NT2/D1 (cell line): ENCODE data around the gene CLMP.
"Not testable (repeated sequence)": the region's sequence is repeated elsewhere in the genome, so short reads cannot be mapped to it uniquely, and the experiment has no call there.

ENCODE experiments used
- DNase-seq: peaks from one replicate; pipeline ENCODE4 v3.0.0-alpha.2; 2011; ENCODE audit warnings: low read depth, low spot score
- H3K27me3 ChIP-seq: 2 replicates; pipeline ENCODE4 v1.6.0; 2011; ENCODE audit warnings: mild to moderate bottlenecking; ENCODE audit not compliant: insufficient read length, insufficient read depth
- H3K36me3 ChIP-seq: 2 replicates; pipeline ENCODE4 v1.6.1; 2011; ENCODE audit warnings: mild to moderate bottlenecking, low read length, mixed read lengths; ENCODE audit not compliant: insufficient read depth, insufficient read length
- H3K4me1 ChIP-seq: 2 replicates; pipeline ENCODE4 v1.5.1; 2011; ENCODE audit not compliant: insufficient read depth, insufficient read length
- H3K4me3 ChIP-seq: 2 replicates; pipeline ENCODE4 v1.5.1; 2011; ENCODE audit warnings: low read depth; ENCODE audit not compliant: insufficient read length
- H3K9ac ChIP-seq: 2 replicates; pipeline ENCODE4 v1.6.0; 2011; ENCODE audit warnings: low read depth; ENCODE audit not compliant: insufficient read length
- H3K9me3 ChIP-seq: 2 replicates; pipeline ENCODE4 v1.5.1; 2011; ENCODE audit warnings: mild to moderate bottlenecking, low read length; ENCODE audit not compliant: insufficient read depth
- SUZ12 ChIP-seq: IDR thresholded peaks from 2 replicates; pipeline ENCODE4 v1.6.1; 2011; ENCODE audit not compliant: insufficient read length, insufficient read depth; ENCODE audit errors: extremely low read depth
- YY1 ChIP-seq: IDR thresholded peaks from 2 replicates; pipeline ENCODE4 v1.6.1; 2011; ENCODE audit not compliant: insufficient read length, insufficient read depth
- ZNF274 ChIP-seq: IDR thresholded peaks from 2 replicates; pipeline ENCODE4 v1.6.1; 2011; ENCODE audit warnings: mild to moderate bottlenecking, low read depth, low read length

CLMP gene

GRCh38 chr11:123163621-123164020, 31.4 kb downstream of the CLMP start:
- H3K4me3 ChIP-seq: no peak overlapping the region
- DNase-seq: no peak
- no peaks in the 10 kb centered on the region for H3K27me3 ChIP-seq
- H3K9ac ChIP-seq: no peak overlapping the region
- no peaks in the 10 kb centered on the region for H3K4me1 ChIP-seq
- H3K9me3 ChIP-seq: no peaks in the 10 kb centered on the region
- peaks cover 12% of the 10 kb centered on the region for H3K36me3 ChIP-seq
- no peak for TF ChIP-seq SUZ12

- no peak for DNase-seq
- Histone ChIP-seq H3K4me3 (no peak overlapping the region), H3K4me1 (no peaks in the 10 kb centered on the region), H3K36me3 (peaks cover 9% of the 10 kb centered on the region), H3K9ac (no peak overlapping the region), H3K27me3 (no peaks in the 10 kb centered on the region), H3K9me3 (no peaks in the 10 kb centered on the region)
- TF ChIP-seq YY1: no peak
- TF ChIP-seq ZNF274: no peak
- TF ChIP-seq SUZ12: no peak
Measured at GRCh38 chr11:123161376-123162030, 33.5 kb downstream of the CLMP start.

DNA sequence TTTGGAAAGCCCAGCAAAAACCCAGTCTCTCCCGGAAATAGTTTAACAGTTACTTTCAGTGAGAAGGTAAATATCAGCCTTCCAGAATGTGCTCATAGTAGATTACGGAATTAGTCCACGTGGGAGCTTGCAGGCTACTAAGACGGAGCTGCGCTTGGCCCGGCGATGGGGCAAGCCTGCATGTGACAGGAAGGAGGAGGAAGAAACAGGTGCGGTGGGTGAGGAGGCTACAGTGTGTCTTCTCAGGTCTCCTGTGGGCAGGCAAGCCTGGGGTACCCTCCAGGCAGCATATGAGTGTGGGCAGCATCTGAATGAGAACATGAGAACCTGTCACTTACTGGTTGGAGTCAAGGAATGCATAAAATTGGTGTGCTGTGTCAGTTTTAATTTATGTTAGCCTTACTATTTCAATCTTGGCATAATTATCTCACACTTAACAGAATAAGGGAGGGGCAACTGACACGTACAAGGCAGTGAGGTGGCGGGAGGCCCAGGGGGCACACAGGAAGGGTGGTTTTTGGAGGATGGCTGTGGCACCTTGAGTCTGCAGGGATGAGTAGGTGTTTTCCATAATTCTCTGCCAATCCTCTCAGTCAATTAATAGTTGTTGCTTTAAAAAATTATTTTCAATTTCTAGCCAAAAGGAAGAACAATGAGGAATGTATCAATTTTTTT, 35.7 kb downstream of the CLMP start:
- H3K36me3 ChIP-seq: peaks cover 16% of the 10 kb centered on the region

DNA sequence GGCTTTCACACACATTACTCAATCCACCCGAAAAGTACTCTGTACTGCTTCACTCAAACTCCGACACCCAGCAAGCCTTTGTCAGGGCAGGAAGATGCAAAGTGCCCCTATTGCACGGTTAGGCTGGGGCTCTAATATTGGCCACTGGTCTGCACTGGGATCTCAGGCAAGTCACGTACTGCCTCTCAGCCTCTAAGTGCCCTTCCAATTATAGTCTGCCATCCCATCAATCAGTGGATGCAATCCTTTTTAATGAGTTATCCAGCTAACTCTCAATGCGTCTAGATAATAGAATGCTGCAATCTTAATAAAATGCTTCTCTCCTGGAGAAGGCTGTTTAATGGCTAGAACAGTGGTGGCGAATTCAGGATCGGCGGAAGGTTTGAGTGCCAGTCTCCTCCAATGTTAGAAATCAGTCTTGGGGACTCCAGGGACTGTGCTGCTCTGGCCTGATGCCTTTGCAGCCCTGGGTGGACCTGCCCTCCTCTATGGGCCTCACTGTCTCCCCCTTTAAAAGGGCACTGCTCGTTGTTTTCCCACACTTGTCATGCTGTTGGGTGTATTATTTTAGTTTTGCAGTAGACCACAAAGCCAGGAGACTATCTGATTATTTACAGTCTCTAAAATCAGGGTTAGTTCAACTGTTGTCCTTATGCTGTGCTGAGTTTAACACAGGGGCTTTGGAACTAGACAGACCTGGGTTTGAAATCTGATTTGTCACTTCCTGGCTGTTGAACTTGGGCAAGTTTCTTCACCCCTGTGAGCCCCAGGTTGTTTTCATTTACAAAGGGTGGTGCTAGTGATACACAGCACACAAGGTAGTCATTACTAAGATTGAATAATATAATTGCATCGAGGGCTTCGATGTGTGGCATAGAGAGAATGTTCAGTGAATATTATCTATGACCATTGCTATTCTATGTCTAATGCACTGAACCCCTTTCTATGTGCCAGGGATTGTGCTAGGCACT, 36.7 kb downstream of the CLMP start:
- H3K9ac ChIP-seq: no peak overlapping the region
- TF ChIP-seq YY1 (no peak), SUZ12 (no peak), ZNF274 (no peak)
- H3K9me3 ChIP-seq: no peaks in the 10 kb centered on the region
- H3K4me1 ChIP-seq: no peaks in the 10 kb centered on the region
- H3K36me3 ChIP-seq: peaks cover 16% of the 10 kb centered on the region
- DNase-seq: no peak
- H3K4me3 ChIP-seq: no peak overlapping the region
- no peaks in the 10 kb centered on the region for H3K27me3 ChIP-seq

More for the DNA sequence above, 35.7 kb downstream of the CLMP start:
- TF ChIP-seq YY1 (no peak), SUZ12 (no peak), ZNF274 (no peak)
- Histone ChIP-seq H3K9me3 (no peaks in the 10 kb centered on the region), H3K4me1 (no peaks in the 10 kb centered on the region), H3K9ac (no peak overlapping the region), H3K4me3 (no peak overlapping the region), H3K27me3 (no peaks in the 10 kb centered on the region)
- no peak for DNase-seq

GRCh38 chr11:123152951-123153350, 42.1 kb downstream of the CLMP start:
- H3K27me3 ChIP-seq: no peaks in the 10 kb centered on the region
- no peak overlapping the region for H3K4me3 ChIP-seq
- TF ChIP-seq YY1 (no peak), SUZ12 (no peak), ZNF274 (no peak)

GRCh38 chr11:123152346-123152745, 42.7 kb downstream of the CLMP start:
- peaks cover 11% of the 10 kb centered on the region for H3K36me3 ChIP-seq
- not testable (repeated sequence) for H3K4me1 ChIP-seq, H3K27me3 ChIP-seq, H3K4me3 ChIP-seq, H3K9ac ChIP-seq, H3K9me3 ChIP-seq, DNase-seq

More at GRCh38 chr11:123152951-123153350, 42.1 kb downstream of the CLMP start:
- H3K9ac ChIP-seq: no peak overlapping the region
- H3K36me3 ChIP-seq: peaks cover 11% of the 10 kb centered on the region
- no peaks in the 10 kb centered on the region for H3K9me3 ChIP-seq
- no peaks in the 10 kb centered on the region for H3K4me1 ChIP-seq
- no peak for DNase-seq

DNA sequence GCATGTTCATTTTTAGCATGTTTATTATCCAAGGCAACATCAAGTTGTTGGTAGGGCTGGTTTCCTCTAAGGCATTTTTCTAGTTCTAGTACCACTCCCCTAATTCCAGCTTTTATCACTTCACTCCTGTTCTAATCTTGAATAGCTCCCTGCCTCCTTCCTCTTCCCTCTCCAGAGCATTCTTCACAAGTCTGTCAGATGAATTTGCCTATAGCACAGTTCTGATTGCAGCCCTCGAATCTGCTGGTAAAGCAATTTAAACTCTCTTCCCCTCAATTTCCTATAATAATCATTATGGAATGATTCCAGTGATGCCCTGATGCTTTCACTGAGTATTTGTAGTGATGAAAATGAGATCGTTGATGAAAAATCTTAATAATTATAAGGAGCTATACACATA, 43.3 kb downstream of the CLMP start:
- Histone ChIP-seq H3K9ac (no peak overlapping the region), H3K4me1 (no peaks in the 10 kb centered on the region), H3K27me3 (no peaks in the 10 kb centered on the region), H3K4me3 (no peak overlapping the region), H3K9me3 (no peaks in the 10 kb centered on the region), H3K36me3 (peaks cover 11% of the 10 kb centered on the region)
- DNase-seq: no peak
- no peak for TF ChIP-seq ZNF274
- no peak for TF ChIP-seq SUZ12
- no peak for TF ChIP-seq YY1
